ENCODE results near the gene CHMP6. TPM values are rescaled to one million over a fixed set of nuclear protein-coding genes. Genes with fewer than 3 reads are reported as not detected.

CHMP6 gene
- total RNA-seq, 1 donor from 2014 or later: 26.9 TPM

GRCh38 chr17:80953471-80954315, 37.9 kb upstream of the CHMP6 start:
- no peak for DNase-seq (ENCODE audit: low spot score in 2 of 2, unreplicated experiment in 2 of 2)
- H3K4me1 Mint-ChIP-seq: no peaks in the 10 kb centered on the region

GRCh38 chr17:80955078-80955477, 36.6 kb upstream of the CHMP6 start:
- Mint-ChIP-seq H3K9me3 (peaks cover 6% of the 10 kb centered on the region), H3K27ac (no peak overlapping the region), H3K4me3 (no peak overlapping the region), H3K4me1 (peaks cover 5% of the 10 kb centered on the region), H3K27me3 (ENCODE audit: low read depth) (no peaks in the 10 kb centered on the region), H3K36me3 (peaks cover 16% of the 10 kb centered on the region)
- DNase-seq (ENCODE audit: low spot score in 2 of 2, unreplicated experiment in 2 of 2): no peak
- TF ChIP-seq CTCF (IDR thresholded peaks at IDR 0.05; ENCODE audit: unreplicated experiment): no peak

More at GRCh38 chr17:80953471-80954315, 37.9 kb upstream of the CHMP6 start:
- H3K27me3 Mint-ChIP-seq (ENCODE audit: low read depth): no peaks in the 10 kb centered on the region
- TF ChIP-seq CTCF (IDR thresholded peaks at IDR 0.05; ENCODE audit: unreplicated experiment): no peak
- peaks cover 16% of the 10 kb centered on the region for H3K36me3 Mint-ChIP-seq
- H3K27ac Mint-ChIP-seq: no peak overlapping the region
- no peak overlapping the region for H3K4me3 Mint-ChIP-seq
- H3K9me3 Mint-ChIP-seq: peaks cover 6% of the 10 kb centered on the region

GRCh38 chr17:80955671-80956280, 35.9 kb upstream of the CHMP6 start:
- TF ChIP-seq CTCF (IDR thresholded peaks at IDR 0.05; ENCODE audit: unreplicated experiment): no peak
- peaks cover 5% of the 10 kb centered on the region for H3K4me1 Mint-ChIP-seq
- H3K4me3 Mint-ChIP-seq: no peak overlapping the region
- H3K36me3 Mint-ChIP-seq: peaks cover 14% of the 10 kb centered on the region
- H3K9me3 Mint-ChIP-seq: peaks cover 6% of the 10 kb centered on the region
- H3K27me3 Mint-ChIP-seq (ENCODE audit: low read depth): no peaks in the 10 kb centered on the region
- H3K27ac Mint-ChIP-seq: no peak overlapping the region
- no peak for DNase-seq (ENCODE audit: low spot score in 2 of 2, unreplicated experiment in 2 of 2)

- H3K27ac Mint-ChIP-seq: no peak overlapping the region
- no peak for DNase-seq (ENCODE audit: low spot score in 2 of 2, unreplicated experiment in 2 of 2)
- no peak for TF ChIP-seq CTCF (IDR thresholded peaks at IDR 0.05; ENCODE audit: unreplicated experiment)
- H3K36me3 Mint-ChIP-seq: peaks cover 14% of the 10 kb centered on the region
- H3K4me1 Mint-ChIP-seq: peaks cover 5% of the 10 kb centered on the region
- H3K4me3 Mint-ChIP-seq: no peak overlapping the region
- H3K9me3 Mint-ChIP-seq: peaks cover 6% of the 10 kb centered on the region
- no peaks in the 10 kb centered on the region for H3K27me3 Mint-ChIP-seq (ENCODE audit: low read depth)
Observed at GRCh38 chr17:80956321-80957190, 35.1 kb upstream of the CHMP6 start.

GRCh38 chr17:80957461-80957941, 34.1 kb upstream of the CHMP6 start:
- Mint-ChIP-seq H3K4me3 (no peak overlapping the region), H3K27me3 (ENCODE audit: low read depth) (no peaks in the 10 kb centered on the region)
- no peak for TF ChIP-seq CTCF (IDR thresholded peaks at IDR 0.05; ENCODE audit: unreplicated experiment)

More at GRCh38 chr17:80957461-80957941, 34.1 kb upstream of the CHMP6 start:
- Mint-ChIP-seq H3K27ac (no peak overlapping the region), H3K36me3 (peaks cover 12% of the 10 kb centered on the region), H3K9me3 (peaks cover 6% of the 10 kb centered on the region), H3K4me1 (peaks cover 5% of the 10 kb centered on the region)
- DNase-seq (ENCODE audit: low spot score in 2 of 2, unreplicated experiment in 2 of 2): no peak
